Pancreas (tissue), 10 donors: ENCODE data around the gene CAVIN2. TPM values are rescaled to one million over a fixed set of nuclear protein-coding genes. Genes with fewer than 3 reads are reported as not detected.

ENCODE experiments used
- ATAC-seq, 4 donors: fragments of 200-7000 bp; cut with Tn5 transposase; one replicate each; pipeline versions ENCODE4 v1.8.0 to v1.9.1; 2020; ENCODE audit warnings: mild to moderate bottlenecking in 4 of 4, moderate library complexity in 4 of 4
- DNase-seq, 6 donors: peaks; one replicate each; pipeline ENCODE4 v3.0.0-alpha.2; 2020
- FAIRE-seq: peaks from 2 replicates; lab custom pipeline; 2012; peaks lifted over from hg19 to GRCh38; lab: Jason Lieb, UNC
- H3K27ac ChIP-seq, 4 donors: fragments of 200-600 bp; sonication (generic); 1 replicate in 3 of 4; 2 replicates in 1 of 4; pipeline versions ENCODE4 v1.5.0 to v1.8.0; 2020
- H3K27me3 ChIP-seq, 4 donors: fragments of 200-600 bp; one replicate each; pipeline ENCODE4 v1.8.0; 2021
- H3K36me3 ChIP-seq, 3 donors: fragments of 200-600 bp; sonication (generic) in 1 of 3; one replicate each; pipeline versions ENCODE4 v1.5.0 to v1.8.0; 2020 to 2021
- H3K4me1 ChIP-seq, 3 donors: fragments of 200-600 bp; one replicate each; pipeline ENCODE4 v1.8.0; 2021
- H3K4me3 ChIP-seq, 4 donors: fragments of 200-600 bp; sonication (generic) in 2 of 4; one replicate each; pipeline versions ENCODE4 v1.5.0 to v1.8.0; 2020 to 2021
- H3K9me3 ChIP-seq, 4 donors: fragments of 200-600 bp; one replicate each; pipeline ENCODE4 v1.8.0; 2021
- CTCF ChIP-seq, 4 donors: fragments of 200-600 bp; sonication (generic) in 3 of 4; IDR thresholded peaks; one replicate each; pipeline versions ENCODE4 v1.5.0 to v1.8.0; 2021; ENCODE audit warnings: antibody characterized with exemption in 4 of 4
- WGBS, 2 donors: extraction: QIAGEN DNeasy Blood & Tissue Kit; methylation state at CpG; one replicate each; pipeline ENCODE4 v1.1.7; 2013; 5-methylcytosine and 5-hydroxymethylcytosine counted together
- intact Hi-C, 3 donors: fragments of 100-400 bp; cut with DNase I; formaldehyde crosslinking; loops; one replicate each; pipeline versions ENCODE4 v1.11.1 to v1.14.2; 2022
- polyA plus RNA-seq, 2 donors: library from polyadenylated mRNA; stranded (reverse); fragments of 200-250 nt; gene quantifications; one replicate each; pipeline ENCODE4 v1.2.3, GENCODE V29; 2013
- total RNA-seq, 6 donors: library from RNA; stranded (reverse); fragmentation: NEBNext Ultra II Directional in 4 of 6; extraction: Animal tissue kit (Norgen Biotek cat#: 25700) in 4 of 6; gene quantifications; one replicate each; pipeline versions ENCODE4 v1.2.1 to v1.2.4, GENCODE V29; 2021 to 2023
- donor health status: healthy with polysubstance abuse.
- donor health status: DM: no; HTN: no; CAD: no; lungs with moderate emphysema.
- donor health status: DM: no; HTN: no; CAD: no.
- donor health status: control.
- donor health status: control.
- donor health status: Bipolar disorder and iron deficiency.
- donor health status: DM: yes; HTN: yes; CAD: no.
- donor health status: DM: no; HTN: no; CAD: no.
- donor health status: DM: no; HTN: no; CAD: no.
- donor health status: DM: yes; HTN: yes; CAD: no.

Gene CAVIN2
- total and polyA plus RNA-seq, 8 donors = 1.3 to 7.0 (median 4.6) TPM

GRCh38 chr2:191856111-191856876 lies 9.4 kb upstream of the CAVIN2 start:
- no peaks in the 10 kb centered on the region for H3K27me3 ChIP-seq
- no peaks in the 10 kb centered on the region for H3K9me3 ChIP-seq
- ATAC-seq (no peak), FAIRE-seq (no peak), DNase-seq (no peak)
- H3K36me3 ChIP-seq = no peaks in the 10 kb centered on the region
- no peak overlapping the region for H3K27ac ChIP-seq
- intact Hi-C loops = no loop called here
- 81 to 87% methylated on average over 7 of the region's 7 CpGs for WGBS, 2 donors
- H3K4me3 ChIP-seq = no peak overlapping the region
- TF ChIP-seq CTCF (IDR thresholded peaks at IDR 0.05) = no peak
- peaks cover 0 to 3% (median 0%) of the 10 kb centered on the region in 3 donors for H3K4me1 ChIP-seq

GRCh38 chr2:191855382-191855781 lies 8.5 kb upstream of the CAVIN2 start:
- Histone ChIP-seq H3K4me1 (peaks cover 0 to 3% (median 0%) of the 10 kb centered on the region in 3 donors), H3K27me3 (no peaks in the 10 kb centered on the region), H3K36me3 (no peaks in the 10 kb centered on the region), H3K4me3 (no peak overlapping the region), H3K9me3 (no peaks in the 10 kb centered on the region), H3K27ac (peak overlapping the region in 2 of 4 donors; percentile 6 to 7)
- DNase-seq (no peak), FAIRE-seq (no peak), ATAC-seq (no peak)
- intact Hi-C loops = no loop called here
- TF ChIP-seq CTCF (IDR thresholded peaks at IDR 0.05) = no peak
- WGBS, 2 donors = 69 to 79% methylated on average over 5 of the region's 5 CpGs

- ATAC-seq (peak; percentile 30 to 81 (median 68)), DNase-seq (no peak), FAIRE-seq (peak; percentile 5)
- no peaks in the 10 kb centered on the region for H3K9me3 ChIP-seq
- H3K4me1 ChIP-seq = peaks cover 0 to 3% (median 0%) of the 10 kb centered on the region in 3 donors
- no peak for TF ChIP-seq CTCF (IDR thresholded peaks at IDR 0.05)
- H3K27me3 ChIP-seq = no peaks in the 10 kb centered on the region
- no peaks in the 10 kb centered on the region for H3K36me3 ChIP-seq
- H3K4me3 ChIP-seq = no peak overlapping the region
- intact Hi-C loops = no loop called here
- WGBS, 2 donors = 45 to 52% methylated on average over 6 of the region's 6 CpGs
- H3K27ac ChIP-seq = peak overlapping the region in 2 of 4 donors; percentile 7 to 15
Measured at GRCh38 chr2:191854382-191855372, 7.8 kb upstream of the CAVIN2 start.

- Histone ChIP-seq H3K27me3 (no peaks in the 10 kb centered on the region), H3K4me3 (no peak overlapping the region), H3K9me3 (no peaks in the 10 kb centered on the region), H3K4me1 (peaks cover 0 to 3% (median 0%) of the 10 kb centered on the region in 3 donors), H3K27ac (peak overlapping the region in 2 of 4 donors; percentile 7 to 15), H3K36me3 (no peaks in the 10 kb centered on the region)
- no peak for ATAC-seq
- intact Hi-C loops = no loop called here
- FAIRE-seq = no peak
- no peak for DNase-seq
- no peak for TF ChIP-seq CTCF (IDR thresholded peaks at IDR 0.05)
- WGBS, 2 donors = 51 to 58% methylated on average over 4 of the region's 4 CpGs
Measured at GRCh38 chr2:191853843-191854242, 7.0 kb upstream of the CAVIN2 start.
